ENCODE data around the gene LRCH1.
"Not testable (repeated sequence)": the region's sequence is repeated elsewhere in the genome, so short reads cannot be mapped to it uniquely, and the experiment has no call there.

Gene LRCH1

DNA sequence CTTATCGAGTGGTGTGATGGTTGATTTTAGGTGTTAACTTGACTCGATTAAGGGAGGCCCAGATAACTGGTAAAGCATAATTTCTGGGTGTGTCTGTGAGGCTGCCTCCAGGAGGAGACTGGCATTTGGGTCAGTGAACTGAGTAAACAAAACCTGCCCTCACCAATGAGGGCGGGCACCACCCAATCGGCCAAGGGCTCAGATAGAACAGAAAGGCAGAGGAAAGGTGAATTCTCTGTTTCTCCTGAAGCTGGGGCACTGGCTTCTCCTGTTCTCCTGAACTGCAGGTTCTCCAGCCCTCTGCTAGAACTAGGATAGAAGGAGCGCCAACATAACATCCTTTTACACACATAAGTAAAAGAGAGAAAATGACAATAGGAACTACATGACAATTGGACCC is 208.9 kb downstream of the LRCH1 start:
- no peak for TF ChIP-seq JUND (IDR thresholded peaks at IDR 0.05; ENCODE audit: low read depth)
- DNase-seq (ENCODE audit: low read depth in 1 of 2, low spot score in 1 of 2), result no peak
- in situ Hi-C loops (cut with HindIII; ENCODE audit: low pct_unique_long_range_greater_than_20kb, low sequenced_read_pairs), result no loop called here

- in situ Hi-C loops (cut with HindIII; ENCODE audit: low pct_unique_long_range_greater_than_20kb, low sequenced_read_pairs); DNase-seq (ENCODE audit: low read depth in 1 of 2, low spot score in 1 of 2): not testable (repeated sequence)
Observed at GRCh38 chr13:46769925-46770324, 217.0 kb downstream of the LRCH1 start.

GRCh38 chr13:46771693-46772092 is 218.7 kb downstream of the LRCH1 start:
- TF ChIP-seq JUND (IDR thresholded peaks at IDR 0.05; ENCODE audit: low read depth), result no peak
- in situ Hi-C loops (cut with HindIII; ENCODE audit: low pct_unique_long_range_greater_than_20kb, low sequenced_read_pairs), result no loop called here
- DNase-seq (ENCODE audit: low read depth in 1 of 2, low spot score in 1 of 2), result no peak

GRCh38 chr13:46773541-46773940 is 220.6 kb downstream of the LRCH1 start:
- no peak for TF ChIP-seq JUND (IDR thresholded peaks at IDR 0.05; ENCODE audit: low read depth)
- no peak for DNase-seq (ENCODE audit: low read depth in 1 of 2, low spot score in 1 of 2)
- in situ Hi-C loops (cut with HindIII; ENCODE audit: low pct_unique_long_range_greater_than_20kb, low sequenced_read_pairs), result no loop called here

- in situ Hi-C loops (cut with HindIII; ENCODE audit: low pct_unique_long_range_greater_than_20kb, low sequenced_read_pairs), result no loop called here
- no peak for DNase-seq (ENCODE audit: low read depth in 1 of 2, low spot score in 1 of 2)
- TF ChIP-seq JUND (IDR thresholded peaks at IDR 0.05; ENCODE audit: low read depth), result no peak
Observed at GRCh38 chr13:46775385-46776107, 222.6 kb downstream of the LRCH1 start.

- in situ Hi-C loops (cut with HindIII; ENCODE audit: low pct_unique_long_range_greater_than_20kb, low sequenced_read_pairs), result no loop called here
- TF ChIP-seq JUND (IDR thresholded peaks at IDR 0.05; ENCODE audit: low read depth), result no peak
- no peak for DNase-seq (ENCODE audit: low read depth in 1 of 2, low spot score in 1 of 2)
Observed at GRCh38 chr13:46778095-46778494, 225.1 kb downstream of the LRCH1 start.

DNA sequence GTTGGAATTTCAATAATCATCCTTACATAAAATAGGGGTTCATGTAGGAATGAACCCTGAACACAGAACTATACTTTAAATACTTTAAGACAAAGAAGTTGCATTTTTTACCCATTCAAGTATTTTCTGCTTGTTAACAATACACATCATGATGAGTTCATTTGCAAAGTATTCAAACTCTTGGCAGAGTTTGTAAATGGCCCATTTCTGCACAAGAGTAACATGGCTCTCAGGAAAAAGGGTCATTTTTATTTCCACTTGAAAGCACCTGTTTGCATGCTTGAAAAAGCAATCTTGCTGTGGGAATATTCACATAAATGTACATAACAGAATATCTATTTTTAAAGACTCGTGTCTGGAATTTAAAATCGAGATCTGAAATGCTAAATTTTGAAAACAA is 225.9 kb downstream of the LRCH1 start:
- in situ Hi-C loops (cut with HindIII; ENCODE audit: low pct_unique_long_range_greater_than_20kb, low sequenced_read_pairs), result no loop called here
- no peak for TF ChIP-seq JUND (IDR thresholded peaks at IDR 0.05; ENCODE audit: low read depth)
- no peak for DNase-seq (ENCODE audit: low read depth in 1 of 2, low spot score in 1 of 2)

GRCh38 chr13:46782066-46782465 is 229.1 kb downstream of the LRCH1 start:
- in situ Hi-C loops (cut with HindIII; ENCODE audit: low pct_unique_long_range_greater_than_20kb, low sequenced_read_pairs), result no loop called here
- TF ChIP-seq JUND (IDR thresholded peaks at IDR 0.05; ENCODE audit: low read depth), result no peak
- no peak for DNase-seq (ENCODE audit: low read depth in 1 of 2, low spot score in 1 of 2)

- in situ Hi-C loops (cut with HindIII; ENCODE audit: low pct_unique_long_range_greater_than_20kb, low sequenced_read_pairs), result no loop called here
- no peak for DNase-seq (ENCODE audit: low read depth in 1 of 2, low spot score in 1 of 2)
- TF ChIP-seq JUND (IDR thresholded peaks at IDR 0.05; ENCODE audit: low read depth), result no peak
Observed at GRCh38 chr13:46782691-46783090, 229.7 kb downstream of the LRCH1 start.

GRCh38 chr13:46783504-46783903 is 230.5 kb downstream of the LRCH1 start:
- no peak for TF ChIP-seq JUND (IDR thresholded peaks at IDR 0.05; ENCODE audit: low read depth)
- in situ Hi-C loops (cut with HindIII; ENCODE audit: low pct_unique_long_range_greater_than_20kb, low sequenced_read_pairs), result no loop called here
- DNase-seq (ENCODE audit: low read depth in 1 of 2, low spot score in 1 of 2), result no peak

DNA sequence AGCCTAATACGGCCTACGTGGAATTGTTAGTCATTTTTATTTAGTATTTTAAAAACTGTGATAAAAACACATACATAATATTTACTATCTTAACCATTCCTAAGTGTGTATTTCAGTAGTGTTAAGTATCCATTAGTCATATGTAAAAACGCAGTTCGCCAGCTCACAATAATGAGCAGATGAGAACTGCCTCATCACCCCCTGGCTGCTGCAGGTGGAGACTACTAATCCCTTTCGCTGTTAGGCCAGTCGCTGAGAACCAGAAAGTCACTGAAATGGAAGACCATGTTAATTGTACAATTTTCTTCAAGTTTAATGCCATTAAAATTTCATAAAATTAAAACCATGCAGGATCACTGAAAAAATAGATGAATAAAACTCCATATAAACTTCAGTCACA is 242.4 kb downstream of the LRCH1 start:
- in situ Hi-C loops (cut with HindIII; ENCODE audit: low pct_unique_long_range_greater_than_20kb, low sequenced_read_pairs), result no loop called here
- TF ChIP-seq JUND (IDR thresholded peaks at IDR 0.05; ENCODE audit: low read depth), result no peak

DNA sequence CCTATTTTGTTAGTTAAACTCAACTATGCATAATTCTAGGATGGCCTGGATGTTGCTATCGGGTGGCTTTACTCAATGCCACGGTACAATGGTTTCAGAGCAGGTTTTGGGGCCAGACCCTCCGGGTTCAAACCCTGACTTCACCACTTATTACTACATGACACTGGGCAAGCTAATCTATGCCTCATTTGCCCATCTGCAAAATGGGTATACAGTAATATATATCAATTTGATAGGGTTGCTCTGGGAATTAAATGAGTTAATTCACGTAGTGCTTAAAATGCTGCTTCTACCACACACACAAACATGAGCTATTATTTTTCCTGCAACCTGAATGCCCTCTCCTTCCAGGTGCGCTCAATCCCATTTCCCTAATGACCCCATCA is 243.2 kb downstream of the LRCH1 start:
- in situ Hi-C loops (cut with HindIII; ENCODE audit: low pct_unique_long_range_greater_than_20kb, low sequenced_read_pairs), result no loop called here
- TF ChIP-seq JUND (IDR thresholded peaks at IDR 0.05; ENCODE audit: low read depth), result no peak
- no peak for DNase-seq (ENCODE audit: low read depth in 1 of 2, low spot score in 1 of 2)

More for the DNA sequence above, 242.4 kb downstream of the LRCH1 start:
- no peak for DNase-seq (ENCODE audit: low read depth in 1 of 2, low spot score in 1 of 2)

DNA sequence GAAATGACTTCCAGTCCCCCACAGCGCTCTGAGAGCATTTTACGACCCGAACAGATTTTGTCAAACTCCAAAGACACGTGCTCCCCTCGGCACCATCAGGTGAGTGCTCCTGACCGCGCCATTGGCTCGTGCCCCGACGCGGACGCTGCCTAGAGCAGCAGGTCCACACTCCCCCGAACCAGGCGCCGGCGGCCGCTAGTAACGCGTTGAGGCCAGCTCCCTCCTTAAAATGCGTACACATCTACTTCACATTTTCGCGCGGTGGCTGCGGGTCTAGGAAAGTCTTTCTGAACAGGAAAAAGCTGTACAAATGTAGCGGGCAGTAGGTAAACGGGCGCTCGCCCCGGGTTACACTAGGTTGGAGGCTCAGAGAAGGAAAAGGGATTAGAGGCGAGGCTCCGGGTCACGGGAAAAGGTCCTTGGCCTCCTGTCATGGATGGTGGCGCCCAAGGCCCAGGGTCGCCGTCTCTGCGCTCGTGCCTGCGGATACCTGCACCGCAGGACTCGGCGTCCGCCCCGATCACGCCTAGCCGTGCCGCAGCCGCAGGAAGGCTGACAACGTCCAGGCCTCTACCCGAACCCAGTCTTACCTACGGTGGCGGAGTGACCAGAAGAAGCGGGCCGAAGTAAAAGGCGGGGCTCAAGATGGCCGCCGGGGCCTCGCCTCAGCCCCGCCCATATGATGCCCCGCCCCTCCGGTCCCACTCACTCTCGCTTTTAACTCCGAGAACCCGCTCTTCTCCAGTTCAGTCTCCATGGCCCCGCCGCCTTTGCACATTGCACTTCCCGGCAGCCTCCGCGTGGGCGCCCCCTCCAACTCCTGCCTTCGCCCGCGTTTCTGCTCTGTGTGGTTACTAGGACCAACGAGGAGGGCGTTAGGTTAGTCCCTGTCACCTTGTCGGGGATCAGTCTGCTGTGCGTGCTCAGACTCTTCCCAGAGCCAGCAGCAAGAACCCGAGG is 243.8 kb downstream of the LRCH1 start, which contains the start of gene ESD:
ESD (minus strand) TSS at position 647 of the 960 bp plus-strand sequence. CDS start 5,748 bp downstream, outside the sequence.
- in situ Hi-C loops (cut with HindIII; ENCODE audit: low pct_unique_long_range_greater_than_20kb, low sequenced_read_pairs), result no loop called here
- TF ChIP-seq JUND (IDR thresholded peaks at IDR 0.05; ENCODE audit: low read depth), result no peak
- peak; percentile 45 to 92 for DNase-seq (ENCODE audit: low read depth in 1 of 2, low spot score in 1 of 2)
